CD1c-positive myeloid dendritic cell (primary cell): Measurements from ENCODE around the gene FAM118A.
A peak's percentile ranks its signal among the peaks of the same experiment; 100 is the strongest.
"Not testable (repeated sequence)": the region's sequence is repeated elsewhere in the genome, so short reads cannot be mapped to it uniquely, and the experiment has no call there.

Source experiments
- DNase-seq: peaks from one replicate; pipeline ENCODE4 v3.0.0-alpha.2; 2016; ENCODE audit errors: extremely low spot score

FAM118A gene

GRCh38 chr22:45330548-45330947 is 20.8 kb downstream of the FAM118A start:
- no peak for DNase-seq

GRCh38 chr22:45331486-45331885 is 21.8 kb downstream of the FAM118A start:
- DNase-seq, result no peak

- DNase-seq, result no peak
Observed at GRCh38 chr22:45332001-45332400, 22.3 kb downstream of the FAM118A start.

GRCh38 chr22:45334068-45334467 is 24.3 kb downstream of the FAM118A start:
- DNase-seq, result no peak

GRCh38 chr22:45334528-45334927 is 24.8 kb downstream of the FAM118A start:
- no peak for DNase-seq

GRCh38 chr22:45335021-45335818 is 25.5 kb downstream of the FAM118A start:
- no peak for DNase-seq

GRCh38 chr22:45335854-45336522 is 26.3 kb downstream of the FAM118A start:
- no peak for DNase-seq

- no peak for DNase-seq
Observed at GRCh38 chr22:45336971-45337431, 27.3 kb downstream of the FAM118A start.

GRCh38 chr22:45337536-45337935 is 27.8 kb downstream of the FAM118A start:
- no peak for DNase-seq

- DNase-seq, result no peak
Observed at GRCh38 chr22:45338795-45339194, 29.1 kb downstream of the FAM118A start.

- DNase-seq, result no peak
Observed at GRCh38 chr22:45340323-45340722, 30.6 kb downstream of the FAM118A start.

GRCh38 chr22:45341498-45341897 is 31.8 kb downstream of the FAM118A start:
- no peak for DNase-seq

- no peak for DNase-seq
Observed at GRCh38 chr22:45343143-45343542, 33.4 kb downstream of the FAM118A start.

GRCh38 chr22:45344334-45344733 is 34.6 kb downstream of the FAM118A start:
- peak; percentile 20 for DNase-seq

- DNase-seq, result no peak
Observed at GRCh38 chr22:45349916-45350315, 40.2 kb downstream of the FAM118A start.

- no peak for DNase-seq
Observed at GRCh38 chr22:45351956-45352355, 42.2 kb downstream of the FAM118A start.

GRCh38 chr22:45352757-45353156 is 43.0 kb downstream of the FAM118A start:
- DNase-seq, result not testable (repeated sequence)

GRCh38 chr22:45353786-45354185 is 44.1 kb downstream of the FAM118A start:
- no peak for DNase-seq

GRCh38 chr22:45357490-45357889 is 47.8 kb downstream of the FAM118A start:
- no peak for DNase-seq

GRCh38 chr22:45358127-45358526 is 48.4 kb downstream of the FAM118A start:
- DNase-seq, result no peak

- no peak for DNase-seq
Observed at GRCh38 chr22:45359627-45360026, 49.9 kb downstream of the FAM118A start.

GRCh38 chr22:45366713-45367112 is 57.0 kb downstream of the FAM118A start:
- DNase-seq, result no peak

GRCh38 chr22:45373592-45373991 is 63.9 kb downstream of the FAM118A start:
- DNase-seq, result not testable (repeated sequence)
